Tibial nerve (tissue), 3 donors: ENCODE results near the gene CDH8.

Experiments used
- POLR2A ChIP-seq, 2 donors: fragments of 450-650 bp; IDR thresholded peaks; one replicate each; pipeline ENCODE4 v1.6.1; 2017; ENCODE audit warnings: antibody characterized with exemption in 2 of 2, mild to moderate bottlenecking in 2 of 2, moderate library complexity in 2 of 2
- TF ChIP-seq, protein P1 (sequence below), 5 experiments: fragments of 200-600 bp in 3 of 5; fragments of 450-650 bp in 2 of 5; sonication (generic) in 3 of 5; IDR thresholded peaks; one replicate each; pipeline ENCODE4 v1.5.1; 2016 to 2019; ENCODE audit warnings: antibody characterized with exemption in 5 of 5, mild to moderate bottlenecking in 3 of 5, moderate library complexity in 2 of 5

GRCh38 chr16:61897657-61898056, 138.6 kb downstream of the CDH8 start:
- TF ChIP-seq POLR2A (IDR thresholded peaks at IDR 0.05): no peak
- TF ChIP-seq, protein P1, sequence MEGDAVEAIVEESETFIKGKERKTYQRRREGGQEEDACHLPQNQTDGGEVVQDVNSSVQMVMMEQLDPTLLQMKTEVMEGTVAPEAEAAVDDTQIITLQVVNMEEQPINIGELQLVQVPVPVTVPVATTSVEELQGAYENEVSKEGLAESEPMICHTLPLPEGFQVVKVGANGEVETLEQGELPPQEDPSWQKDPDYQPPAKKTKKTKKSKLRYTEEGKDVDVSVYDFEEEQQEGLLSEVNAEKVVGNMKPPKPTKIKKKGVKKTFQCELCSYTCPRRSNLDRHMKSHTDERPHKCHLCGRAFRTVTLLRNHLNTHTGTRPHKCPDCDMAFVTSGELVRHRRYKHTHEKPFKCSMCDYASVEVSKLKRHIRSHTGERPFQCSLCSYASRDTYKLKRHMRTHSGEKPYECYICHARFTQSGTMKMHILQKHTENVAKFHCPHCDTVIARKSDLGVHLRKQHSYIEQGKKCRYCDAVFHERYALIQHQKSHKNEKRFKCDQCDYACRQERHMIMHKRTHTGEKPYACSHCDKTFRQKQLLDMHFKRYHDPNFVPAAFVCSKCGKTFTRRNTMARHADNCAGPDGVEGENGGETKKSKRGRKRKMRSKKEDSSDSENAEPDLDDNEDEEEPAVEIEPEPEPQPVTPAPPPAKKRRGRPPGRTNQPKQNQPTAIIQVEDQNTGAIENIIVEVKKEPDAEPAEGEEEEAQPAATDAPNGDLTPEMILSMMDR (IDR thresholded peaks at IDR 0.05): no peak
